Kidney (tissue), 14 donors: Measurements from ENCODE around the gene TPBGL. TPM values are rescaled to one million over a fixed set of nuclear protein-coding genes. Genes with fewer than 3 reads are reported as not detected.
A peak's percentile ranks its signal among the peaks of the same experiment; 100 is the strongest.

Source experiments
- DNase-seq, 5 donors: peaks; one replicate each; pipeline ENCODE4 v3.0.0-alpha.2; 2013 to 2020
- FAIRE-seq: peaks from 2 replicates; lab custom pipeline; 2012; peaks lifted over from hg19 to GRCh38; lab: Jason Lieb, UNC
- H3K27ac ChIP-seq, 2 donors: one replicate each; pipeline ENCODE4 v1.7.0; 2013; ENCODE audit warnings: low read depth in 2 of 2, low read length in 2 of 2, inconsistent platforms in 1 of 2
- H3K27me3 ChIP-seq: one replicate; pipeline ENCODE4 v1.7.1; 2013; ENCODE audit warnings: low read length, inconsistent platforms; ENCODE audit not compliant: control insufficient read depth, insufficient read depth
- H3K36me3 ChIP-seq, 3 donors: one replicate each; pipeline versions ENCODE4 v1.7.0 to v1.7.1; 2013; ENCODE audit warnings: low read length in 3 of 3, control low read depth in 1 of 3, inconsistent platforms in 1 of 3; ENCODE audit not compliant: insufficient read depth in 3 of 3, control insufficient read depth in 2 of 3
- H3K4me1 ChIP-seq, 3 donors: one replicate each; pipeline versions ENCODE4 v1.7.0 to v1.7.1; 2013; ENCODE audit warnings: low read length in 3 of 3, inconsistent platforms in 1 of 3, low read depth in 1 of 3; ENCODE audit not compliant: control insufficient read depth in 2 of 3, insufficient read depth in 2 of 3
- H3K4me3 ChIP-seq, 3 donors: one replicate each; pipeline versions ENCODE4 v1.7.0 to v1.8.1; 2013; ENCODE audit warnings: low read length in 3 of 3, control low read depth in 1 of 3, inconsistent platforms in 1 of 3
- H3K9ac ChIP-seq, 3 donors: one replicate each; pipeline versions ENCODE4 v1.7.0 to v1.7.1; 2013; ENCODE audit warnings: low read length in 3 of 3, control low read depth in 1 of 3, inconsistent platforms in 1 of 3
- H3K9me3 ChIP-seq, 3 donors: one replicate each; pipeline versions ENCODE4 v1.7.0 to v1.7.1; 2013; ENCODE audit warnings: low read length in 3 of 3, control low read depth in 1 of 3, inconsistent platforms in 1 of 3; ENCODE audit not compliant: control insufficient read depth in 2 of 3, insufficient read depth in 1 of 3
- intact Hi-C: fragments of 100-400 bp; cut with DNase I; formaldehyde crosslinking; loops from one replicate; pipeline ENCODE4 v1.11.1; 2022
- polyA plus RNA-seq: library from polyadenylated mRNA; stranded (reverse); fragments of 350-450 nt; fragmentation: Illumina TruSeq; extraction: RNeasy Lipid Tissue Mini Kit (QIAGEN cat#74804); gene quantifications from one replicate; pipeline ENCODE4 v1.2.3, GENCODE V29; 2014; ENCODE audit warnings: low read depth, low replicate concordance; ENCODE audit not compliant: insufficient read depth
- total RNA-seq: library from RNA; stranded (reverse); fragmentation: NEBNext Ultra II Directional; extraction: Animal tissue kit (Norgen Biotek cat#: 25700); gene quantifications from one replicate; pipeline ENCODE4 v1.2.1, GENCODE V29; 2021
- TF ChIP-seq, protein P1 (sequence below): IDR thresholded peaks from 3 replicates; pipeline ENCODE4 v1.5.1; 2012; ENCODE audit warnings: mild to moderate bottlenecking, moderate library complexity, borderline replicate concordance; ENCODE audit not compliant: insufficient read depth; ENCODE audit errors: extremely low read depth
- donor health status: control.
- donor health status: control.
- donor health status: control.
- donor health status: control.
- donor health status: control.
- donor health status: DM: yes; HTN: yes; CAD: no.
- donor health status: Normal renal cell carcinoma (clear cell type).

Gene TPBGL
- total and polyA plus RNA-seq, 2 donors from 2014 or later, result 0.13 to 0.69 TPM

DNA sequence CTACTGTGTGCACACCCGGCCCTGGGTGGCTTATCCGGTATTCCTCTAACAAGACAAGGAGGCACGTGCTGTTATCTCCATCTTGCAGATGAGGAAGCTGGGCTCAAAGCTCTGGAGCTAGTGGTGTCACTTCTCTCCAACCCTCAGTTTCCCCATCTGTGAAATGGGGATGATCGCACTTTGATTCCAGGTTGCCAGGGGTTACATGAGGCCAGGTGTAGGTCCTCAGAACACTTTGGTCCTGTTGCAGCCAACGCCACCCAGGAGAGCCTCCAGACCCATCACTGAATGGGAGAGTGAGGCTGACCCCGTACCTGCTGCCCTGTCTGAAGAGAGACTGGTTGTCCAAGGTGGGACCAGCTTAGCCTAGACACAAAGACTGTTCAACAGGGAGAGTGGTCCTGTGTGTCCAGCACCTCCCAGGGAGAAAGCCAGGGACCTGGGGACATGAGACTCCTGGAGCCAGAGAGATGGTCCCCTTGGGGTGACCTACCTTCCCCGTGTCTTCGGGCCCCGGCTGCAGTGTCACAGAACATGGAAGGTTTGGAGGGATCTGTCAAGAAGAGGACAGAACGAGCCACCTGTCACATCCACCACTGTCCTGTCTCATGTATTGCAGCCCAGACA, 41.0 kb downstream of the TPBGL start:
- H3K36me3 ChIP-seq, result peaks cover 3 to 19% (median 7%) of the 10 kb centered on the region in 3 donors
- H3K9me3 ChIP-seq, result no peaks in the 10 kb centered on the region
- TF ChIP-seq, protein P1, sequence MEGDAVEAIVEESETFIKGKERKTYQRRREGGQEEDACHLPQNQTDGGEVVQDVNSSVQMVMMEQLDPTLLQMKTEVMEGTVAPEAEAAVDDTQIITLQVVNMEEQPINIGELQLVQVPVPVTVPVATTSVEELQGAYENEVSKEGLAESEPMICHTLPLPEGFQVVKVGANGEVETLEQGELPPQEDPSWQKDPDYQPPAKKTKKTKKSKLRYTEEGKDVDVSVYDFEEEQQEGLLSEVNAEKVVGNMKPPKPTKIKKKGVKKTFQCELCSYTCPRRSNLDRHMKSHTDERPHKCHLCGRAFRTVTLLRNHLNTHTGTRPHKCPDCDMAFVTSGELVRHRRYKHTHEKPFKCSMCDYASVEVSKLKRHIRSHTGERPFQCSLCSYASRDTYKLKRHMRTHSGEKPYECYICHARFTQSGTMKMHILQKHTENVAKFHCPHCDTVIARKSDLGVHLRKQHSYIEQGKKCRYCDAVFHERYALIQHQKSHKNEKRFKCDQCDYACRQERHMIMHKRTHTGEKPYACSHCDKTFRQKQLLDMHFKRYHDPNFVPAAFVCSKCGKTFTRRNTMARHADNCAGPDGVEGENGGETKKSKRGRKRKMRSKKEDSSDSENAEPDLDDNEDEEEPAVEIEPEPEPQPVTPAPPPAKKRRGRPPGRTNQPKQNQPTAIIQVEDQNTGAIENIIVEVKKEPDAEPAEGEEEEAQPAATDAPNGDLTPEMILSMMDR, result no peak
- intact Hi-C loops, result no loop called here
- H3K27ac ChIP-seq, result no peak overlapping the region
- DNase-seq (peak in 1 of 5 donors; percentile 41), FAIRE-seq (no peak)
- no peaks in the 10 kb centered on the region for H3K4me1 ChIP-seq
- no peak overlapping the region for H3K9ac ChIP-seq
- H3K27me3 ChIP-seq, result no peaks in the 10 kb centered on the region
- no peak overlapping the region for H3K4me3 ChIP-seq

GRCh38 chr11:75283391-75283931, 42.9 kb downstream of the TPBGL start:
- Histone ChIP-seq H3K36me3 (peaks cover 0 to 6% (median 3%) of the 10 kb centered on the region in 3 donors), H3K4me3 (no peak overlapping the region), H3K27ac (no peak overlapping the region), H3K9ac (no peak overlapping the region), H3K9me3 (no peaks in the 10 kb centered on the region), H3K4me1 (no peaks in the 10 kb centered on the region), H3K27me3 (no peaks in the 10 kb centered on the region)
- TF ChIP-seq, protein P1, result no peak
- DNase-seq (peak in 1 of 5 donors; percentile 59), FAIRE-seq (no peak)
- intact Hi-C loops, result no loop called here

- Histone ChIP-seq H3K36me3 (peaks cover 0 to 4% (median 0%) of the 10 kb centered on the region in 3 donors), H3K9ac (no peak overlapping the region), H3K27ac (no peak overlapping the region), H3K27me3 (no peaks in the 10 kb centered on the region), H3K9me3 (no peaks in the 10 kb centered on the region), H3K4me3 (no peak overlapping the region), H3K4me1 (no peaks in the 10 kb centered on the region)
- peak in 1 of 5 donors; percentile 56 for DNase-seq
- intact Hi-C loops, result no loop called here
- TF ChIP-seq, protein P1, result no peak
- FAIRE-seq, result no peak
Observed at GRCh38 chr11:75285776-75286360, 45.3 kb downstream of the TPBGL start.
